ENCODE data around the gene PRKN.

GRCh38 chr6:162450358-162450757, 277.2 kb downstream of the PRKN start:
- TF ChIP-seq GATA3 (IDR thresholded peaks at IDR 0.05; ENCODE audit: low read depth, low read length) (no peak), GATA2 (IDR thresholded peaks at IDR 0.05; ENCODE audit: low read depth, low read length) (no peak)
